ENCODE data around the gene CLDN1.

The CLDN1 gene

DNA sequence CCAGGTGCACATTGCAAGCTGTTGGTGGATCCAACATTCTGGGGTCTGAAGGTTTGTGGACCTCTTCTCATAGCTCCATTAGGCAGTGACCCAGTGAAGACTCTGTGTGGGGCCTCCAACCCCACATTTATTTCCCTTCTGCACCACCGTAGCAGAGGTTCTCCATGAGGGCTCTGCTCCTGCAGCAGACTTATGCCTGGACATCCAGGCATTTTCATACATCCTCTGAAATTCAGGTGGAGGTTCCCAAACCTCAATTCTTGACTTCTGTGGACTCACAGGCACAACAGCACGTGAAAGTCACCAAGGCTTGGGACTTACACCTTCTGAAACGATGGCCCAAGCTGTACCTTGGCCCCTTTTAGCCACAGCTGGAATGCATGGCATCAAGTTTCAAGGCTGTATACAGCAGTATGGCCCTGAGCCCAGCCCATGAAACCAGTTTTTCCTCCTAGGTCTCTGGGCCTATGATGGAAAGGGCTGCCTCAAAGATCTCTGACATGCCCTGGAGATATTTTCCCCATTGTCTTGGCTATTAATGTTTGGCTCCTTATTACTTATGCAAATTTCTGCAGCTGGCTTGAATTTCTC is 30.2 kb downstream of the CLDN1 start (continued):
- no peak for TF ChIP-seq TCF4 (CRISPR knock-in tag; IDR thresholded peaks at IDR 0.05; ENCODE audit: borderline replicate concordance)
- TF ChIP-seq ZNF70 (CRISPR knock-in tag; IDR thresholded peaks at IDR 0.05) = no peak
- no peak for TF ChIP-seq OSR1 (CRISPR knock-in tag; IDR thresholded peaks at IDR 0.05)
- no peak for TF ChIP-seq ARNTL (CRISPR knock-in tag; IDR thresholded peaks at IDR 0.05; ENCODE audit: borderline replicate concordance, low read depth)
- no peak for TF ChIP-seq PATZ1 (CRISPR knock-in tag; IDR thresholded peaks at IDR 0.05; ENCODE audit: borderline replicate concordance)
- TF ChIP-seq, protein P1, sequence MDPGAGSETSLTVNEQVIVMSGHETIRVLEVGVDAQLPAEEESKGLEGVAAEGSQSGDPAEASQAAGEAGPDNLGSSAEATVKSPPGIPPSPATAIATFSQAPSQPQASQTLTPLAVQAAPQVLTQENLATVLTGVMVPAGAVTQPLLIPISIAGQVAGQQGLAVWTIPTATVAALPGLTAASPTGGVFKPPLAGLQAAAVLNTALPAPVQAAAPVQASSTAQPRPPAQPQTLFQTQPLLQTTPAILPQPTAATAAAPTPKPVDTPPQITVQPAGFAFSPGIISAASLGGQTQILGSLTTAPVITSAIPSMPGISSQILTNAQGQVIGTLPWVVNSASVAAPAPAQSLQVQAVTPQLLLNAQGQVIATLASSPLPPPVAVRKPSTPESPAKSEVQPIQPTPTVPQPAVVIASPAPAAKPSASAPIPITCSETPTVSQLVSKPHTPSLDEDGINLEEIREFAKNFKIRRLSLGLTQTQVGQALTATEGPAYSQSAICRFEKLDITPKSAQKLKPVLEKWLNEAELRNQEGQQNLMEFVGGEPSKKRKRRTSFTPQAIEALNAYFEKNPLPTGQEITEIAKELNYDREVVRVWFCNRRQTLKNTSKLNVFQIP (CRISPR knock-in tag; IDR thresholded peaks at IDR 0.05; ENCODE audit: borderline replicate concordance, low read depth) = no peak
- TF ChIP-seq CREB5 (CRISPR knock-in tag; IDR thresholded peaks at IDR 0.05; ENCODE audit: low read depth) = no peak
- no peak for TF ChIP-seq GLIS3 (CRISPR knock-in tag; IDR thresholded peaks at IDR 0.05)

GRCh38 chr3:190289989-190290388 is 32.3 kb downstream of the CLDN1 start:
- no peak for TF ChIP-seq CREB5 (CRISPR knock-in tag; IDR thresholded peaks at IDR 0.05; ENCODE audit: low read depth)
- no peak for TF ChIP-seq PPARA (CRISPR knock-in tag; IDR thresholded peaks at IDR 0.05; ENCODE audit: borderline replicate concordance)
- no peak for TF ChIP-seq ARNTL (CRISPR knock-in tag; IDR thresholded peaks at IDR 0.05; ENCODE audit: borderline replicate concordance, low read depth)
- TF ChIP-seq CSRNP3 (CRISPR knock-in tag; IDR thresholded peaks at IDR 0.05) = no peak
- no peak for TF ChIP-seq RARB (CRISPR knock-in tag; IDR thresholded peaks at IDR 0.05)
- no peak for TF ChIP-seq CSDC2 (CRISPR knock-in tag; IDR thresholded peaks at IDR 0.05)
- no peak for TF ChIP-seq TCF4 (CRISPR knock-in tag; IDR thresholded peaks at IDR 0.05; ENCODE audit: borderline replicate concordance)
- no peak for ATAC-seq

DNA sequence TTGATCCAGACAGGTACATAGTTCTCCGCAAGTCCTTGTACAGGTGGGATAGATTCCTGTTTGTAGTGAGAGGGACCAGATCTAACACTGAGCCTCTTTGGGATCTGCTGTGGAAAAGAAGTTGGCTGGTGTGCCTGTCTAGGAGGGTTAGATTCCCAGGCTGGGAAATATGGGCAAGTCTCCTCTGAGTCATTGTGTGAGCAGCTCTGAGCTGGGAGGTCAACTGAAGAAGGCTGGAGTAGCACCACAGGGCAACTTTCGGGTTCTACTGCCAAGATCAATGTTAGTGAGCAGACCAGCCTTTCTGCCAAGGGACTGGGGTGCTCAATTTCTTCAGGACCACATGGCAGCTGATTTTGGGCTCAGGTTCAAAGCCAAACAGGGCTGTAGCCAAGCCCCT is 33.4 kb downstream of the CLDN1 start:
- no peak for ATAC-seq
- TF ChIP-seq ESRRG (CRISPR knock-in tag; IDR thresholded peaks at IDR 0.05) = no peak
- TF ChIP-seq ISL1 (CRISPR knock-in tag; IDR thresholded peaks at IDR 0.05) = no peak
- no peak for TF ChIP-seq TOX (CRISPR knock-in tag; IDR thresholded peaks at IDR 0.05; ENCODE audit: borderline replicate concordance)
- no peak for TF ChIP-seq ARNTL (CRISPR knock-in tag; IDR thresholded peaks at IDR 0.05; ENCODE audit: borderline replicate concordance, low read depth)
- no peak for TF ChIP-seq PATZ1 (CRISPR knock-in tag; IDR thresholded peaks at IDR 0.05; ENCODE audit: borderline replicate concordance)
- TF ChIP-seq ZNF8 (CRISPR knock-in tag; IDR thresholded peaks at IDR 0.05) = no peak
- no peak for TF ChIP-seq SNAI2 (CRISPR knock-in tag; IDR thresholded peaks at IDR 0.05)
- TF ChIP-seq GLIS3 (CRISPR knock-in tag; IDR thresholded peaks at IDR 0.05) = no peak
- TF ChIP-seq CREB5 (CRISPR knock-in tag; IDR thresholded peaks at IDR 0.05; ENCODE audit: low read depth) = no peak
- no peak for TF ChIP-seq BACH2 (CRISPR knock-in tag; IDR thresholded peaks at IDR 0.05; ENCODE audit: borderline replicate concordance)
- no peak for TF ChIP-seq CSDC2 (CRISPR knock-in tag; IDR thresholded peaks at IDR 0.05)
- TF ChIP-seq OSR1 (CRISPR knock-in tag; IDR thresholded peaks at IDR 0.05) = no peak
- TF ChIP-seq RARB (CRISPR knock-in tag; IDR thresholded peaks at IDR 0.05) = no peak
- no peak for TF ChIP-seq TSHZ2 (CRISPR knock-in tag; IDR thresholded peaks at IDR 0.05)
- no peak for TF ChIP-seq PPARA (CRISPR knock-in tag; IDR thresholded peaks at IDR 0.05; ENCODE audit: borderline replicate concordance)
- TF ChIP-seq ZNF565 (CRISPR knock-in tag; conservative IDR thresholded peaks at IDR 0.05; ENCODE audit: low read depth) = no peak
- no peak for TF ChIP-seq CSRNP3 (CRISPR knock-in tag; IDR thresholded peaks at IDR 0.05)
